BJ (cell line): ENCODE data around the gene RTN4RL1. TPM values are rescaled to one million over a fixed set of nuclear protein-coding genes. Genes with fewer than 3 reads are reported as not detected.

Source experiments
- CTCF ChIA-PET: fragments of 350-600 bp; formaldehyde crosslinking; extraction: SDS; loops from one replicate; lab custom pipeline; 2021; ENCODE audit warnings: antibody characterized with exemption, inconsistent platforms; lab: Yijun Ruan, JAX
- POLR2A ChIA-PET: fragments of 300-600 bp; sonication (Branson Sonifier 250); formaldehyde crosslinking; extraction: SDS; loops from one replicate; lab custom pipeline; 2021; ENCODE audit warnings: antibody characterized with exemption; lab: Charles Lee
- DNase-seq: peaks from one replicate; pipeline ENCODE4 v3.0.0-alpha.2; 2011; ENCODE audit warnings: low read depth
- H3K27me3 ChIP-seq: 2 replicates; pipeline ENCODE4 v1.6.0; 2011; ENCODE audit warnings: low read length; ENCODE audit not compliant: control insufficient read depth, insufficient read depth
- H3K36me3 ChIP-seq: 2 replicates; pipeline ENCODE4 v1.5.1; 2011; ENCODE audit warnings: low read length; ENCODE audit not compliant: control insufficient read depth, insufficient read depth
- H3K4me3 ChIP-seq: 2 replicates; pipeline ENCODE4 v1.5.1; 2011; ENCODE audit warnings: low read depth, mild to moderate bottlenecking, control low read depth, low read length
- CTCF ChIP-seq: IDR thresholded peaks from 2 replicates; pipeline ENCODE4 v1.5.1; 2011; ENCODE audit warnings: low read depth, mild to moderate bottlenecking, control low read depth, inconsistent platforms, low read length, moderate library complexity; ENCODE audit not compliant: insufficient read depth
- polyA plus RNA-seq: library from polyadenylated mRNA; depleted of rRNA; stranded (reverse); fragments of >200 nt; gene quantifications from 2 replicates; pipeline ENCODE4 v1.2.3, GENCODE V29; 2011

Gene RTN4RL1
- polyA plus RNA-seq, 1 experiment, result 0.32 TPM

GRCh38 chr17:1976000-1976682 is 49.0 kb downstream of the RTN4RL1 start:
- Histone ChIP-seq H3K27me3 (peaks cover 16% of the 10 kb centered on the region), H3K36me3 (no peaks in the 10 kb centered on the region), H3K4me3 (no peak overlapping the region)
- CTCF ChIA-PET, result no interaction called here
- TF ChIP-seq CTCF, result no peak
- POLR2A ChIA-PET, result no interaction called here
- no peak for DNase-seq

- ChIA-PET POLR2A (no interaction called here), CTCF (interaction anchor here (0.8 kb wide), 1 partner anchor 50 kb away, joined by 3 read pairs; the partner anchor contains the start of gene RTN4RL1)
- TF ChIP-seq CTCF, result no peak
Measured at GRCh38 chr17:1975573-1975972, 49.6 kb downstream of the RTN4RL1 start.

GRCh38 chr17:1972487-1973160 is 52.5 kb downstream of the RTN4RL1 start:
- Histone ChIP-seq H3K36me3 (no peaks in the 10 kb centered on the region), H3K4me3 (no peak overlapping the region), H3K27me3 (peaks cover 12% of the 10 kb centered on the region)
- POLR2A ChIA-PET, result no interaction called here
- no peak for DNase-seq
- CTCF ChIA-PET, result interaction anchor here (1.3 kb wide), 1 partner anchor 27 kb away, joined by 3 read pairs; no protein-coding TSS in a partner anchor
- TF ChIP-seq CTCF, result no peak

More at GRCh38 chr17:1975573-1975972, 49.6 kb downstream of the RTN4RL1 start:
- Histone ChIP-seq H3K36me3 (no peaks in the 10 kb centered on the region), H3K4me3 (no peak overlapping the region), H3K27me3 (peaks cover 16% of the 10 kb centered on the region)
- no peak for DNase-seq

- no peak for DNase-seq
- H3K4me3 ChIP-seq, result no peak overlapping the region
- no peak for TF ChIP-seq CTCF
- peaks cover 3% of the 10 kb centered on the region; the same call in 1 of the 2 replicates for H3K27me3 ChIP-seq
- H3K36me3 ChIP-seq, result no peaks in the 10 kb centered on the region
- POLR2A ChIA-PET, result no interaction called here
- CTCF ChIA-PET, result no interaction called here
Measured at GRCh38 chr17:1970843-1971384, 54.2 kb downstream of the RTN4RL1 start.

- POLR2A ChIA-PET, result no interaction called here
- no peak for TF ChIP-seq CTCF
- Histone ChIP-seq H3K27me3 (peaks cover 3% of the 10 kb centered on the region; the same call in 1 of the 2 replicates), H3K36me3 (no peaks in the 10 kb centered on the region), H3K4me3 (no peak overlapping the region)
- no peak for DNase-seq
- CTCF ChIA-PET, result no interaction called here
Measured at GRCh38 chr17:1969712-1970111, 55.4 kb downstream of the RTN4RL1 start.
